HTR-8/SVneo (cell line): Measurements from ENCODE around the gene KIT.
A peak's percentile ranks its signal among the peaks of the same experiment; 100 is the strongest.
"Not testable (repeated sequence)": the region's sequence is repeated elsewhere in the genome, so short reads cannot be mapped to it uniquely, and the experiment has no call there.

ENCODE experiments used
- DNase-seq: peaks from one replicate; pipeline ENCODE4 v3.0.0; 2011; ENCODE audit warnings: low spot score, mixed read lengths; ENCODE audit not compliant: insufficient read length
- FAIRE-seq: peaks from 2 replicates; lab custom pipeline; 2011; peaks lifted over from hg19 to GRCh38; lab: Jason Lieb, UNC

Gene KIT

DNA sequence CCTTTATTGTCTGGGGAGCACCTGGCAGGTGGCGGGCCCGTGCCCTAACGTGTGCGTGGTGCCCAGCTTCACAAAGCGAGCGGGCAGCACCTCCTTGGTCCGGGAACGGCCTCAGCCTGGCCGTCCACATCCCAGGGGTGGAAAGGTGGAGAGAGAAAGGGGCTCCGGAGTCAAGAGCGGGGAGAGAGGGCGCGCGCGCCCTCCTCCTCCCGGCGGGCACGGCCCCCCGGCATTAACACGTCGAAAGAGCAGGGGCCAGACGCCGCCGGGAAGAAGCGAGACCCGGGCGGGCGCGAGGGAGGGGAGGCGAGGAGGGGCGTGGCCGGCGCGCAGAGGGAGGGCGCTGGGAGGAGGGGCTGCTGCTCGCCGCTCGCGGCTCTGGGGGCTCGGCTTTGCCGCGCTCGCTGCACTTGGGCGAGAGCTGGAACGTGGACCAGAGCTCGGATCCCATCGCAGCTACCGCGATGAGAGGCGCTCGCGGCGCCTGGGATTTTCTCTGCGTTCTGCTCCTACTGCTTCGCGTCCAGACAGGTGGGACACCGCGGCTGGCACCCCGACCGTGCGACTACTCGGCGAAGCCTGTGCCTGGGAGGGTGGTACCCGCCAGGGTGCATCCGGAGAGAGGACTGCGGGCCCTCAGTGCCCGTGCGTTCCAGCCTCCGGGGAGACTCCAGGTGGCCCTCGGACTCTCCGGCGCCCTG is at the start of gene KIT:
Gene KIT (plus strand): TSS at position 407 of the 701 bp plus-strand sequence. CDS start 58 bp downstream, at position 465.
- FAIRE-seq (no peak), DNase-seq (peak; percentile 41)

DNA sequence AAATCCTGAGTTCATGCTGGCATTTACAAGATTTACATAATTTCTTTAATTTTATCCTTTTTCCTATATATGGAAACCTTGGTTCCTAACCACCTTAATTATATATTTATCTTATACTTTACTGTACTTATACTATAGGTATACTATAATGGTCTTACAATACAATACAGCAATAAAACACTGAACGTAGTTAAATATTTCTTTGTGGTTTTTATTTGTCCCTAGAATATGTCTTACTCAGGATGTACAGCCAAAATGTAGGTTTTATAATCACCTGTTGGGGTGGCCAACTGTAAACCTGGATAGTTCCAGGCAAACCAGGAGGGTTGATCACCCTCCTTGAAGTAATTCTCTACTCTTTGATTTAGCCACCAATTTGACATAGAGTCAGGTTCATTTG is 48.4 kb upstream of the KIT start:
- DNase-seq (no peak), FAIRE-seq (no peak)

GRCh38 chr4:54614149-54614548 is 43.6 kb upstream of the KIT start:
- FAIRE-seq, result no peak
- DNase-seq, result no peak

GRCh38 chr4:54620773-54621172 is 37.0 kb upstream of the KIT start:
- FAIRE-seq, result no peak
- no peak for DNase-seq

DNA sequence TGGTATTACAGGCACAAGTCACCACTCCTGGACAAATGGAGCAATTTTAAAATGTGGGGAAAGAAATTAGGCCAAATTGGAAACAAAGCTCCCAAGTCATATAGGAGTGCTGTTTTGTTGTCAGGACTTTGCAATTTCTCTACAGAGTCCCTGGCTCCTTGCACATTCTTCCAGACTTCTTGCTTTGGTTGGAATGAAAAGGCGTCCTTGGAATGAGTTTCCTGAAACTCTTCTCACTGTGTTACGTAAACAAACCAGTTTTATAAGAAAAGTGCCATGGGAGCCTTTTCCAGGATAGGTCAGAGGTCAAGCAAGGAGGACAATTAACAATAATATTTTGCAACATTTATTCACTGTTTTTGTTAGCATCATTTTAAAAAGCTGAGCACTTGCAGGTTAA is 32.4 kb upstream of the KIT start:
- no peak for FAIRE-seq
- no peak for DNase-seq

- DNase-seq, result no peak
These were observed 31.6 kb upstream of the KIT start for GRCh38 chr4:54626113-54626512.

DNA sequence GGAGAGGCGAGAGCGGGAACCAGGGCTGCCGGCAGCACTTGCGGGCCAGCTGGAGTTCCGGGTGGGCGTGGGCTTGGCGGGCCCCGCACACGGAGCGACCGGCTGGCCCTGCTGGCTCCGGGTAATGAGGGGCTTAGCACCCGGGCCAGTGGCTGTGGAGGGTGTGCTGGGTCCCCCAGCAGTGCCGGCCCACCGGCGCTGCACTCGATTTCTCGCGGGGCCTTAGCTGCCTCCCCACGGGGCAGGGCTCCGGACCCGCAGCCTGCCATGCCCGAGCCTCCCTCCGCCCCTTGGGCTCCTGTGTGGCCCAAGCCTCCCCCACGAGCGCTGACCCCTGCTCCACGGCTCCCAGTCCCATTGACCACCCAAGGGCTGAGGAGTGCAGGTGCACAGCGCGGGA is 25.2 kb upstream of the KIT start:
- DNase-seq (no peak), FAIRE-seq (no peak)

More at GRCh38 chr4:54626113-54626512, 31.6 kb upstream of the KIT start:
- no peak for FAIRE-seq

DNA sequence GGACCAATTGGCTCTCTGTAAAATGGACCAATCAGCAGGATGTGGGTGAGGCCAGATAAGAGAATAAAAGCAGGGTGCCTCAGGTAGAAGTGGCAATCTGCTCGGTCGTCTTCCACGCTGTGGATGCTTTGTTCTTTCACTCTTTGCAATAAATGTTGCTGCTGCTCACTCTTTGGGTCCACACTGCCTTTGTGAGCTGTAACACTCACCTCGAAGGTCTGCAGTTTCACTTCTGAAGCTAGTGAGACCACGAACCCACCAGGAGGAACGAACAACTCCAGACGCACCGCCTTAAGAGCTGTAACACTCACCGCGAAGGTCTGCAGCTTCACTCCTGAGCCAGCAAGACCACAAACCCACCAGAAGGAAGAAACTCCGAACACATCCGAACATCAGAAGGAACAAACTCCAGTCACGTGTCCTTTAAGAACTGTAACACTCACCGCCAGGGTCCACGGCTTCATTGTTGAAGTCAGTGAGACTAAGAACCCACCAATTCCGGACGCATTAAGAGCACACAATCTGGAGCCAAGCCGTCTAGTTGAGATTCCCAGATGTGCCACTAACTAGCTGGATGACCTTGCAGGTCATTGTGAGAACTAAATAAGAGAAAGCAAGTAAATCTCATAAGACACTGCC is 24.5 kb upstream of the KIT start:
- FAIRE-seq, DNase-seq: not testable (repeated sequence)

GRCh38 chr4:54635318-54635717 is 22.4 kb upstream of the KIT start:
- no peak for DNase-seq
- no peak for FAIRE-seq

GRCh38 chr4:54637325-54637724 is 20.4 kb upstream of the KIT start:
- FAIRE-seq (no peak), DNase-seq (no peak)

GRCh38 chr4:54641101-54641500 is 16.7 kb upstream of the KIT start:
- not testable (repeated sequence) for FAIRE-seq

GRCh38 chr4:54643172-54643571 is 14.6 kb upstream of the KIT start:
- DNase-seq (no peak), FAIRE-seq (no peak)

More at GRCh38 chr4:54641101-54641500, 16.7 kb upstream of the KIT start:
- not testable (repeated sequence) for DNase-seq

GRCh38 chr4:54643958-54644751 is 13.6 kb upstream of the KIT start:
- no peak for DNase-seq
- no peak for FAIRE-seq

- FAIRE-seq (no peak), DNase-seq (no peak)
These were observed 11.9 kb upstream of the KIT start for GRCh38 chr4:54645830-54646229.

DNA sequence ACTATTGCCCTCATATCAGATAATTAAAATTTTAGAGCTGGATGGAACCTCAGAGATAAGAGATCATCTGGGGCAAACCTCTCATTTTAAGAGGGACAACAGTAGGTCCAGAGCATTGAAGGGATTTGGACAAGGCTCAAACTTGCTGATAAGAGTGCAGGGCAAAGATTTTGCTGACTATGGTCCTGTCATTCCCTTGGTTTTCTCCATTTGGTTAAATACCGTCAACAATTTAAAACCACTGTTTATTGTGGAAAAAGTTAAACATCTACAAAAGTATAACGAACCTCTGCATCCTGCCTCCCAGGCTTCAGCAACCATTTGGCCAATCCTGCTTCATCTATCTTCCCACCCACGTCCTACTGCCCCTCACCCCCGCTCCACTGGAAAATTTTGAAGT is 10.7 kb upstream of the KIT start:
- no peak for DNase-seq
- no peak for FAIRE-seq

DNA sequence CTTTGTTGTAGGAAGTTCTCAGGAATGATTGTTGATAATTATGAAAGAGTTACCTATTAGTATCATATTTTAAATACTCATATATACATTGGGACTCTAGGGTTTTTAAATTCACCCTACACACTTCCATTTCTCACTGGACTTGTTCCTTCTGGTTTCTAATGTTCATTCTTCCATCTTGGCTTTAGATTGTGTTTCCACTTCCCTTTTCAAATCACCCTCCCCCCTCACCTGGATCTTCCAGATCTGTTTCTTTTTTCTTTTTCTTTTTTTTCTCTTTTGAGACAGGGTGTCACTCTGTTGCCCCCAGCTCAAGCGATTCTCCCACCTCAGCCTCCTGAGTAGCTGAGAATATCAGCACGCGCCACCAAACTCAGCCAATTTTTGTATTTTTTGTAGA is 6.7 kb upstream of the KIT start:
- DNase-seq (no peak), FAIRE-seq (no peak)

- DNase-seq, result no peak
- FAIRE-seq, result no peak
These were observed 3.0 kb upstream of the KIT start for GRCh38 chr4:54654753-54655152.

DNA sequence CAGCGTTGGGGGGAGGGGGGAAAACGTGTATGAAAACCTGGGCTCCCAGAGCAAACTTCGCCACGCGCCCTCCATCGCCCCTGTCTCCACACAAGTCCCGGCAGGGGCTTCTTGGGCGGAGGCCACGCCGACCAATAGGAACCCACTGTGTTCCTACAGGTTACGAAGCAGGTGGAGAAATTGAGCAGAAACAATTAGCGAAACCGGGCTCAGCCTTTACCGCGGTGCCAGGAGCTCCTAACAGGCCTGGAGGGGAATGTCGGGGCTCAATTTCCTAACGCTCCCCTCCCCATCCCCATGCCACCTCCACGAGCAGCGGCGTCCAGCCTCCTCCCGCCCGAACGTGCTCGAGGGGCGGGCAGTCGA is 589 bp upstream of the KIT start:
- DNase-seq (no peak), FAIRE-seq (no peak)

- FAIRE-seq, result no peak
- no peak for DNase-seq
These were observed 716 bp downstream of the KIT start for GRCh38 chr4:54658252-54659093.

DNA sequence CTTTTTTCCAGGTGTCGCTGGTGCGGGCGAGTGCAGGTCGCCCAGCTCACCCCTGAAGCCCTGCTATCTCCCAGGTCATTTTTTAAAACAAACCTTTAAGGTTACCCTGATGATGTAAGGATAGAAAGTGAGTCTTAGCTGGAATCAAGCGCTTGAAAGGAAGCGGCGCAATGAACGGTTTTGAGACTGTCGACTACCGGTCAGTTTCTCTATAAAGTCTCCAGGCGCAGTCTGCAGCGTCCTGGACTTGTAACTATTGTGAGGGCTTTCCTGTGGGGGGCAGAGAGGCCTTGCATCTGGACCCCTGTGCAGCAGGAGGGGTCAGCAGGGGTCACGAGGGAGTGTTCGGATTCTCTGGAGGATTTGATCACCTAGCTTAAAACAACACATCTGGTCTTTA is 1.6 kb downstream of the KIT start:
- FAIRE-seq (no peak), DNase-seq (no peak)
